Non-pigmented ciliary epithelial cell (primary cell): ENCODE results near the gene RPL7L1.
"Not testable (repeated sequence)": the region's sequence is repeated elsewhere in the genome, so short reads cannot be mapped to it uniquely, and the experiment has no call there.

Experiments
- DNase-seq: peaks from one replicate; pipeline ENCODE4 v3.0.0-alpha.2; 2010; ENCODE audit warnings: low read depth

The RPL7L1 gene

DNA sequence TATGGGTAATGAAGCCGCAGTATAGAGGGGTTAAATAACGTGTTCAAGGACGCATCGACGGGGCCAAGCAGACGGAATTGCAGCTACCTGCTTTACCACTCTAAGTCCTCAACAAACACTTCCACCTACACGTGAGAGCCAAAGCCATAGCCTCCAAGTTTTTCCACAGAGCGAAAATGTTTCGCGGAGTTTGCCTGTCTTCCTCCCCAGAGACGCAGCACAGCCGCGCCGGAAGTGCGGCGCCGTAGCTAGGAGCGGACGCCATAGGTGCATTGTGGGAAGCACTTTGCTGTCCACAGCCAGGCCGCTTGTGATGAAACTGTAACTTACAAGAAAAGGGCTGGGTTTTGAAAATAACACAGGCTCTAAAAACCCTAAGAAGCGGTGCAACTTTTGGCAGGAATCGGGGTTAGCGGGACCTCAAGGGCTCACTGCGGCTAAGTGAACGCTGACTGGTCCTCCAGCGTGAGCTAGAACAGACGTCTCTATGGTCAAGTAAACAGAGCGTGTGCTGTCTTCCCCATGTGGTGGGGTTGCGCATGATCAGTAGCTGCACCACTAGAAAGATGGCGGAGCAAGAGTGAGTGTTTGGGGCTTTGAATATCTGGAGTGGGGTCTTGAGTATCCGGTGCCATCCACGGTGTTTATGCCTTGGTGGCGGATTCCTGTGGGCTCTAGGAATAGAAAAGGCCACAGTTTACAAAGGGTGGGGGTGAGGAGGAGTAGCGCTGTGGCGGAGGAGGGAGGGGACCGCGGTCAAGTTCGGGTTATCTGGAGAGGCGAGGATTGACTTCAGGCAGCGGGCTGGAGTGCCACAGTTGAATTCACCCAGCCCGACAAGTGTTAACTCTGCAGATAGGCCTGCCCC is at the start of gene RPL7L1:
RPL7L1 (plus strand) TSS at position 245 of the 868 bp plus-strand sequence; CDS start at position 540, 295 bp downstream.
- no peak for DNase-seq

DNA sequence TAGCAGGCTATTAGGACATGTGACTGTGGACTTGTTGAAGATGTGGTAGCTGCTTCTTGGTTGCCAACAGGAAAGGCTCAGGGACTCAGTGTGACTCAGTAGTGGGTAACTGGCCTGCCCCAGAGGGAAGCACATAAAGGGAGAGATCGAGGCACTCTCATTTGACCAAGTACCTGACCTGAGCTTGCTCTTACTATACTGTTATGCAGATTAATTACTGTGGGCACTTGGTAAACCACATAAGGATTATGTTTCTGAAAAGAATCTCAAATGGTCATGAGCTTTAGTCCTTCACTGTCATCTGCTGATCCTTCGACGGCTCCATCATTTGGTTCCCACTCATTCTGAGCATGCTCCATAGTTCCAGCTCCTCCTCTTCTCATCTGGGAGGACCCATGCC is 48.2 kb upstream of the RPL7L1 start:
- DNase-seq, result no peak

DNA sequence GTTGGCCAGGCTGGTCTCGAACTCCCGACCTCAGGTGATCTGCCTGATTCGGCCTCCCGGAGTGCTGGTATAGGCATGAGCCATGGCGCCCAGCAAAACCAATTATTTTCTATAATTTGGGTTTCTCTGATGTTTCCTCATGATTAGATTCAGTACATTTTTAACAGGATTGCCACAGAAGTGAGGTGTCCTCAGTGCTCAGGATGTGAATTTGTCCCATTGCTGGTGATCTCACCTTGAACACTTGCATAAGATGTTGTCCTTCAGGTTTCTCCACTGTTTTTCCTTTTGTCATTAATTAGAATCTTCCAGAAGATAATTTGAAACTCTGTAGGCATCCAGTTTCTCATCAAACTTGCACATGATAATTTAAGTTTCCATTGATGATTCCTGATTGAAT is 45.4 kb upstream of the RPL7L1 start:
- no peak for DNase-seq

- no peak for DNase-seq
These were observed 37.4 kb upstream of the RPL7L1 start for GRCh38 chr6:42841844-42842584.

DNA sequence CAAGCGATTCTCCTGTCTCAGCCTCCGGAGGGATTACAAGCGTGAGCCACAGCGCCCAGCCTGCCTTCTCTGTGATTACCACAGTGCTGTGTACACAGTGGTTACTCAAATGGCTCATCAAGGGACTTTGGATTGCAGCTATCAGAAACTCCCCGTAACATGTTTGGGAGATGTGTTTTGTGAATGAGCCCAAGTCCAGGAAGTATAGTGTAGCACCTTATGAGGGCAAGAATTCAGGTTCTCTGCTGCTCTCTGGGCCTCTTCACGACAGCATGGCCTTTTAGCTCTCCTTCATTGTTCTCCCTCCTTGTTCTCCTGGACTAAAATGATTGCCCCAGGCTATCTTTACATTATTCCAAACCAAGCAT is 34.1 kb upstream of the RPL7L1 start:
- no peak for DNase-seq

DNA sequence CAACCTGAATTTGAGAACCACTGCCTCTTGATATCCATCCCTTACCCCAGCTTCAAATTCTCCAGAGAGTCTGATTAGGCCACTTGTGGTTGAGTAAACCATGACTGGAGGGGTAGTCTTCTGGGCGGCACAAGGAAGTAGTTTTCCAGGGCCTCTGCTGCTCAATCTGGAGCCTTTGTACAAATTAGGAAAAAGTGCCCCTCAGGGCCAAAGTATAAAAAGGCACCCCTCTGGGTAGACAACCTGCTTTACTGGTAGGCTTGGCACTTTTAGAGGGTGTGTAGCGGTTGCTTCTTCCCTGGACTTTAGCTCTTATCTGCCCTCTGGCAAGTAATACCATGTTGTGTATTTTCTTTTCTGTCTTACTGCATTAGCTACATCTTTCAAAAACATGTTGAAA is 32.9 kb upstream of the RPL7L1 start:
- DNase-seq, result no peak

GRCh38 chr6:42848700-42849099 is 30.7 kb upstream of the RPL7L1 start:
- no peak for DNase-seq

- no peak for DNase-seq
These were observed 27.8 kb upstream of the RPL7L1 start for GRCh38 chr6:42851599-42851998.

DNA sequence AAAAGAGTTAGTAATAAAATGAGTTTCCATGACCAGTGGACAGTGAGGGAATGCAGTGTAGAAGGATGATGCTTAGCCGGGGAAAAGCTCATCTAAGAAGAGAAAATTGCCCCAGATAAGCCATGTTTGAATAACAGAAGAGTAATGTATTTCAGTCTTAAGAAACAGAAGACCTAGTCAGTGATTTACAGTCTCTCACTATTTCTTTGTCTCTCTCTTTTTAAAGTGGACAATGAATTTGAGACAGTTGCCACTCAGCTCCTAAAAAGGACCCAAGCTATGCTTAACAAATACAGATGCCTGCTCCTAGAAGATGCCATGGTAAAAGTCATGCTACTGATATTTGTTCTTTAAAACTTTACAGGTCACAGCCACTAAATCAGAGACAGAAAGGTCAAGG is 19.4 kb upstream of the RPL7L1 start:
- DNase-seq, result no peak

- no peak for DNase-seq
These were observed 18.9 kb upstream of the RPL7L1 start for GRCh38 chr6:42860481-42860880.

DNA sequence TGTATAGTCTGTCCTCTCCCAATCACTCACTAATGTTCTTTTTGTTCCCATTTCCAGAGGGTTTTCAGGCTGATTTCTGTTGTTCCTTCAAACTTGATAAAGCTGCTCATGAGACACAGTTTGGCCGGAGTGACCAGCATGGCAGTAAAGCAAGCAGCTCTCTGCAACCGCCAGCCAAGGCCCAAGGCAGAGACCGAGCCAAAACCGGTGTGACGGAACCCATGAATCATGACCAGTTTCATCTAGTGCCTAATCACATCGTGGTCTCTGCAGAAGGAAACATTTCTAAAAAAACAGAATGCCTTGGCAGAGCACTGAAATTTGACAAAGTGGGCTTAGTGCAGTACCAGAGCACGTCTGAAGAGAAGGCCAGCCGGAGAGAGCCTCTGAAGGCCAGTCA is 14.8 kb upstream of the RPL7L1 start:
- DNase-seq, result no peak

DNA sequence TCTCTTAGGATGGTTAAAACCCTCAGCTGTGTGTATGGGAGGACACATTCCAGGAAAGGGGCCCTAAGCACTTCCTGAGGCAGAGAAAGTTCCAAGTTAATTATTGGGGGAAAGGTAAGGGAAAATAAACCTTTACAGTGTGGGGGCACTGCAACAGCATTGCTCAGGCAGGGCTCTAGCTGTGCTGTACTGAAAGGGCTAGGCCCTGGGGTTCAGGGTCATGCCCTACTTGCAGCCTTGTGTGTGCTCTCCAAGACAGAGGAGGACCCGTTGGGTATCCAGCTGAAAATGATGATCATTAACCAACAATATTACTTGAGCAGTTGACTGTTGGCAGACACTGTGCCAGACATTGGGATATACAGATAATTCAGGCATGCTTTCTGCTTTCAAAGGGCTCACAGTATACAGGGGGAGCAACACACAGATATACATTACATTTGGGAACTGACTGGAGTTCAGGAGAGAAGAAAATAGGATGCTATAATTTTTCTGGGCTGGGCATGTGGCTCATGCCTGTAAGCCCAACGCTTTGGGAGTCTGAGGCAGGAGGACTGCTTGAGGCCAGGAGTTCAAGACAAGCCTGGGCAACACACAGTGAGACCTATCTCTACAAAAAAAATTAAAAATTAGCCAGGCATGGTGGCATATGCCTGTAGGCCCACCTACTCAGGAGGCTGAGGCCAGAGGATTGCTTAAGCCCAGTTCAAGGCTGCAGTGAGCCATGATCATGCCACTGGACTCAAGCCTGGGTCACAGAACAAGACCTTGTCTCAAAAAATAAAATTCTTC is 9.1 kb upstream of the RPL7L1 start:
- DNase-seq, result no peak

- DNase-seq, result no peak
These were observed 7.7 kb upstream of the RPL7L1 start for GRCh38 chr6:42871711-42872110.

- no peak for DNase-seq
These were observed 6.1 kb upstream of the RPL7L1 start for GRCh38 chr6:42873313-42873712.

DNA sequence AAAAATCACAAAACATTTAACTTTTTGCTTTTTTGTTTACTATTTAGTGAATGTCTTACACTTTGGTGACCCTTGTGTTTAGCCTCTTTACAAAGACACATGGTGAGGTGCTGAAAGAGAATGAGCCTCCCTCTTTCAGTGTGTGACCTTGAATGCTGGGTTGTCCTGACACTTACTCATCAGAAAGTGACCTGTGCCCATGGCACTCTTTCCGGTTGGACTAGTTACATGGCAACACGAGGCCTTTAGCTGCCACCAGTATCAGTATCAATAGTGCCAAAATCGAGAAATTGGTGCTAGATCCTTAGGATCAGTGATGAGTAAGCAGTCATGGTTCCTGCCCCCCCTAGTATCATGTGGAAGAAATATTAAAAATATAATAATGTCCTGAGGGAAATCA is 1.7 kb upstream of the RPL7L1 start:
- no peak for DNase-seq

DNA sequence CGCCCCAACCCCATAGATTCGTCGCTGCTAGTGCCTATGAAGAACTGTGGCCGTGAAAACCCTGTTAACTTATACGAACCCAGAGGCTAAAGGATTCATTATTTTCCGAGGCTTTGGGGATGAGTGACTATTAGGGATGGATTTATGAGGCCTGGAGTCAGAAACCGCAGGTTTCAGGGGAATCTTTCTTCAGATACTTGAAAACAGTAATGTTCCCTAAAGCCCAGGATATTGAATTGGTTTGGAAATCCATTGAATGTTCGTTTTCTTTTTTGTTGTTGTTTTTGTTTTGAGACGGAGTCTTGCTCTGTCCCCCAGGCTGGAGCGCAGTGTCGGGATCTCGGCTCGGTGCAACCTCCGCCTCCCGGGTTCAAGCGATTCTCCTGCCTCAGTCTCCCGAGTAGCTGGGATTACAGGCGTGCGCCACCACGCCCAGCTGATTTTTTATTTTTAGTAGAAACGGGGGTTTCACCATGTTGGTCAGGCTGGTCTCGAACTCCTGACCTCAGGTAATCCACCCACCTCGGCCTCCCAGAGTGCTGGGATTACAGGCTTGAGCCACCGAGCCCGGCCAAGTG is 913 bp downstream of the RPL7L1 start:
- DNase-seq, result not testable (repeated sequence)

- DNase-seq, result not testable (repeated sequence)
These were observed 1.5 kb downstream of the RPL7L1 start for GRCh38 chr6:42880871-42881270.

DNA sequence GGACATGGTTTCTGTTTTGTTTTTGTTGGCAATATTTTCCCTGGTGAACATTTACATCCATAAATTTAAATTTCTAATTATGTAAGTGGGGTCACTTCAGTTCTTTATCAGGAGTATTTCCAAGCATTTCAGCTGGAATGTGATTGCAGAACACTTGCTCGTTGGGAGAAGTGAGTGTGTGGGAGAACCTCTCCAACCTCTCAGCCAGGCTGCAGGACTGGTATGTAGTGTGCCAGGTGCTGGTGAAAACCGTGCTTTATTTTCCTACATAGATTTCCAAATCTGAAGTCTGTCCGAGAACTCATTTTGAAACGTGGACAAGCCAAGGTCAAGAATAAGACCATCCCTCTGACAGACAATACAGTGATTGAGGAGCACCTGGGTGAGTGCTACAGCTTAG is 6.3 kb downstream of the RPL7L1 start:
- DNase-seq, result no peak

GRCh38 chr6:42888201-42888600 is 8.8 kb downstream of the RPL7L1 start:
- not testable (repeated sequence) for DNase-seq

- no peak for DNase-seq
These were observed 10.4 kb downstream of the RPL7L1 start for GRCh38 chr6:42889815-42890214.

DNA sequence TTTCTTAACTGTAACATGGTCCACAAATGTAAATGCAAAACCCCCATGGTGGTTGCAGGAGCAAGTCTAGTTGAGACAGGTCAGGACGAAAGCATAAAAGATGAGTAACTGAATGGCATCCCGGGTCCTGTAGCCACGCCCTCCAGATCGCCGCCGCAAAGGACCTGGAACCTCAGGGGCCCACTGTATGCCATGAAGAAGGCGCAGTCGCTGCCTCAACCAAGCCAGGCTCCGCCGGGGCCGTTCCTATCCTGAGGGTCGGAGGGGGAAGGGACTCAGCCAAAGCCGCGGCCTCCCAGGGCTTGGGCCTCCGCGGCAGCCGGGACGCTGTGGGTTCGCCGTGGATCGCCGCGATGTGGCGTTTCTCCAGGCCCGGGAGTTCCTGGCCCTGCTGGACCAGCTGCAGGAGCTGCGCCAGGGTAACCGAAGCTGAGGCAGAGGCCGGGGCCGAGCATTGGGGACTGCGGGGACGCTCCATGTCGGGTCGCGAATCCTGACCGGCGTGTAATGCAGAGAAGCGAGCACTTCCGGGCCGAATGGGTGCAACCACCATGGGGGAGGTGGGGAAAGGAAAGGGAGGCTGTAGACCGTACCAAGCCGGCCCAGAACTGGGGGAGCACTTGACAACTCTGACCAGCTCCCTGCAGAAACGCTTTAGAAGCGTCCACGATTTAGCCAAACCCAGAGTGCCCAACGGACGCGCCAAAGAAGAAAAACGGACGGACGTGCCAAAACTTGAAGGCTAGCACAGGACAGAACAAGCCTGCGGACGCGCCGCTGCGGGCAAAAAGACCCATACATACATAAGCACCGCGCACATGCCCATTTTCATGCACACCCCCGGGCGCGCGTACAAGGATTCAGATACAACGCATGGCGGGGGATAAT is 11.1 kb downstream of the RPL7L1 start:
- peak; percentile 83 for DNase-seq
